HG03565 (cell line): Measurements from ENCODE around the gene DNASE1L3.
"Not testable (repeated sequence)": the region's sequence is repeated elsewhere in the genome, so short reads cannot be mapped to it uniquely, and the experiment has no call there.

Experiments
- ATAC-seq: cut with Tn5 transposase; IDR thresholded peaks from one replicate; pipeline ENCODE4 v1.9.1; 2021; ENCODE audit warnings: mild to moderate bottlenecking, moderate library complexity; ENCODE audit not compliant: unreplicated experiment

DNASE1L3 gene

GRCh38 chr3:58210761-58211460 is at the start of gene DNASE1L3:
Gene DNASE1L3, minus strand, starts transcription at chr3:58210972. Its CDS starts 66 bp downstream, at chr3:58210906.
- no peak for ATAC-seq

- ATAC-seq, result no peak
These were observed 49.5 kb upstream of the DNASE1L3 start for GRCh38 chr3:58260261-58260731.

GRCh38 chr3:58258392-58259055 is 47.8 kb upstream of the DNASE1L3 start:
- ATAC-seq, result no peak

GRCh38 chr3:58256511-58256910 is 45.7 kb upstream of the DNASE1L3 start:
- no peak for ATAC-seq

GRCh38 chr3:58256061-58256460 is 45.3 kb upstream of the DNASE1L3 start:
- ATAC-seq, result no peak

- no peak for ATAC-seq
These were observed 43.4 kb upstream of the DNASE1L3 start for GRCh38 chr3:58254144-58254543.

GRCh38 chr3:58251631-58252035 is 40.9 kb upstream of the DNASE1L3 start:
- no peak for ATAC-seq

- no peak for ATAC-seq
These were observed 39.4 kb upstream of the DNASE1L3 start for GRCh38 chr3:58250093-58250707.

- ATAC-seq, result no peak
These were observed 38.8 kb upstream of the DNASE1L3 start for GRCh38 chr3:58249358-58250092.

GRCh38 chr3:58246148-58247047 is 35.6 kb upstream of the DNASE1L3 start:
- ATAC-seq, result no peak

GRCh38 chr3:58243976-58244585 is 33.3 kb upstream of the DNASE1L3 start:
- ATAC-seq, result no peak

GRCh38 chr3:58242860-58243259 is 32.1 kb upstream of the DNASE1L3 start:
- ATAC-seq, result not testable (repeated sequence)

- ATAC-seq, result no peak
These were observed 31.6 kb upstream of the DNASE1L3 start for GRCh38 chr3:58242340-58242739.

- no peak for ATAC-seq
These were observed 30.7 kb upstream of the DNASE1L3 start for GRCh38 chr3:58241306-58242044.

GRCh38 chr3:58238830-58239229 is 28.1 kb upstream of the DNASE1L3 start:
- no peak for ATAC-seq

GRCh38 chr3:58237941-58238681 is 27.3 kb upstream of the DNASE1L3 start:
- ATAC-seq, result no peak

- peak; percentile 50 for ATAC-seq
These were observed 26.6 kb upstream of the DNASE1L3 start, which contains the start of gene ABHD6 for GRCh38 chr3:58237238-58237940. Gene ABHD6, plus strand, starts transcription at chr3:58237792. Its CDS starts 18,795 bp downstream, at chr3:58256587.
